ENCODE measurements around the gene SHFL. TPM values are rescaled to one million over a fixed set of nuclear protein-coding genes. Genes with fewer than 3 reads are reported as not detected.

Gene SHFL
- total RNA-seq, 1 experiment from 2014 or later: 21.1 TPM

DNA sequence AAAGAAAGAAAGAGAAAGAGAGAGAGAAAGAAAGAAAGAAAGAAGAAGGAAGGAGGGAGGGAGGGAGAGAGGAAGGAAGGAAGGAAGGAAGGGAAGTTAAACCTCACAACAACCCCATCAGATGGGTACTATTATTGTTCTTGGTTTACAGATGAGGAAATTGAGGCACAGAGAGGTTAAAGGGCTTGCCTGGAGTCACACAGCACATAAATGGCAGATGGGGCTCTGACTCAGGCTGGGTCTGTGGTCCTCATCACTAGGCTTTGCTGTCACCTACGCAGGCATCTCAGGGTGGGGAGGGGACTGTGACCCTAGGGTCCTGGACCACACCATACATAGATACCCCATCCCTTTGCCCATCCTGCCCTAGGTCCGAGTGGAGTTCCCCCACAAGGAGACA is 36.5 kb upstream of the SHFL start:
- Histone ChIP-seq H3T11ph (ENCODE audit: low read length) (no peak overlapping the region), H2AFZ (ENCODE audit: low read length) (no peak overlapping the region), H3K56ac (ENCODE audit: insufficient read length, low read depth, low read length) (no peak overlapping the region), H4K5ac (ENCODE audit: insufficient read length, low read depth, low read length) (no peak overlapping the region), H3K79me2 (ENCODE audit: insufficient read depth, low read length) (no peaks in the 10 kb centered on the region), H3K4me1 (ENCODE audit: insufficient read depth, low read length) (no peaks in the 10 kb centered on the region), H3K18ac (ENCODE audit: insufficient read length, low read depth, low read length) (no peak overlapping the region), H2BK12ac (ENCODE audit: insufficient read length, low read depth, low read length) (no peak overlapping the region), H3K14ac (ENCODE audit: insufficient read depth, low read length) (no peak overlapping the region), H2BK120ac (ENCODE audit: low read depth, low read length, poor library complexity, severe bottlenecking) (no peak overlapping the region), H3K23me2 (ENCODE audit: insufficient read length, low read depth, low read length, poor library complexity, severe bottlenecking) (no peaks in the 10 kb centered on the region), H3K27ac (ENCODE audit: insufficient read length, low read depth, low read length) (no peak overlapping the region), H3K79me1 (ENCODE audit: insufficient read depth, low read depth, low read length, poor library complexity, severe bottlenecking) (no peaks in the 10 kb centered on the region), H2AK5ac (ENCODE audit: insufficient read length, low read length) (no peak overlapping the region), H3K9me3 (ENCODE audit: control insufficient read depth, low read depth, low read length) (peaks cover under 1% of the 10 kb centered on the region), H2BK20ac (ENCODE audit: low read depth, low read length, poor library complexity, severe bottlenecking) (no peak overlapping the region), H3K23ac (ENCODE audit: insufficient read length, low read depth, low read length) (no peak overlapping the region), H3K27me3 (ENCODE audit: insufficient read depth, low read length) (no peaks in the 10 kb centered on the region), H3K4me2 (ENCODE audit: insufficient read depth, insufficient read length, low read length) (no peak overlapping the region), H2BK15ac (ENCODE audit: low read depth, low read length) (no peak overlapping the region), H2BK5ac (ENCODE audit: insufficient read length, low read length) (no peak overlapping the region), H4K91ac (ENCODE audit: insufficient read length, low read depth, low read length) (no peak overlapping the region), H3K4ac (ENCODE audit: low read depth, low read length) (no peak overlapping the region), H4K20me1 (ENCODE audit: control insufficient read depth, insufficient read depth, insufficient read length) (no peaks in the 10 kb centered on the region), H4K8ac (replicated peaks; ENCODE audit: insufficient read length, low read depth, low read length) (no peak overlapping the region), H3K9ac (ENCODE audit: extremely low read depth, insufficient read length, low read length) (no peak overlapping the region)
- Mint-ChIP-seq H3K27ac (no peak overlapping the region), H3K36me3 (ENCODE audit: insufficient read depth in 1 of 3, low read depth in 3 of 3) (no peaks in the 10 kb centered on the region), H3K4me3 (no peak overlapping the region), H3K4me1 (peaks cover 0 to 5% of the 10 kb centered on the region in 2 experiments; a peak in 2 of 4 replicates), H3K9me3 (no peaks in the 10 kb centered on the region), H3K27me3 (ENCODE audit: low read depth) (peaks cover 49% of the 10 kb centered on the region)
- no CpG with 5 or more reads among the region's 2 CpGs for WGBS (ENCODE audit: extremely low coverage, insufficient read length, low lambda C conversion rate)
- TF ChIP-seq, protein P1, sequence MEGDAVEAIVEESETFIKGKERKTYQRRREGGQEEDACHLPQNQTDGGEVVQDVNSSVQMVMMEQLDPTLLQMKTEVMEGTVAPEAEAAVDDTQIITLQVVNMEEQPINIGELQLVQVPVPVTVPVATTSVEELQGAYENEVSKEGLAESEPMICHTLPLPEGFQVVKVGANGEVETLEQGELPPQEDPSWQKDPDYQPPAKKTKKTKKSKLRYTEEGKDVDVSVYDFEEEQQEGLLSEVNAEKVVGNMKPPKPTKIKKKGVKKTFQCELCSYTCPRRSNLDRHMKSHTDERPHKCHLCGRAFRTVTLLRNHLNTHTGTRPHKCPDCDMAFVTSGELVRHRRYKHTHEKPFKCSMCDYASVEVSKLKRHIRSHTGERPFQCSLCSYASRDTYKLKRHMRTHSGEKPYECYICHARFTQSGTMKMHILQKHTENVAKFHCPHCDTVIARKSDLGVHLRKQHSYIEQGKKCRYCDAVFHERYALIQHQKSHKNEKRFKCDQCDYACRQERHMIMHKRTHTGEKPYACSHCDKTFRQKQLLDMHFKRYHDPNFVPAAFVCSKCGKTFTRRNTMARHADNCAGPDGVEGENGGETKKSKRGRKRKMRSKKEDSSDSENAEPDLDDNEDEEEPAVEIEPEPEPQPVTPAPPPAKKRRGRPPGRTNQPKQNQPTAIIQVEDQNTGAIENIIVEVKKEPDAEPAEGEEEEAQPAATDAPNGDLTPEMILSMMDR (conservative IDR thresholded peaks at IDR 0.05): no peak
- DNase-seq: no peak

Data from H9 (cell line).